CD4-positive, alpha-beta T cell treated with Interleukin-15 for 1 hour (primary cell): ENCODE results near the gene PLEKHB2.
"Not testable (repeated sequence)": the region's sequence is repeated elsewhere in the genome, so short reads cannot be mapped to it uniquely, and the experiment has no call there.

ENCODE experiments used
- DNase-seq: peaks from one replicate; pipeline ENCODE4 v3.0.0-alpha.2; 2020

PLEKHB2 gene

DNA sequence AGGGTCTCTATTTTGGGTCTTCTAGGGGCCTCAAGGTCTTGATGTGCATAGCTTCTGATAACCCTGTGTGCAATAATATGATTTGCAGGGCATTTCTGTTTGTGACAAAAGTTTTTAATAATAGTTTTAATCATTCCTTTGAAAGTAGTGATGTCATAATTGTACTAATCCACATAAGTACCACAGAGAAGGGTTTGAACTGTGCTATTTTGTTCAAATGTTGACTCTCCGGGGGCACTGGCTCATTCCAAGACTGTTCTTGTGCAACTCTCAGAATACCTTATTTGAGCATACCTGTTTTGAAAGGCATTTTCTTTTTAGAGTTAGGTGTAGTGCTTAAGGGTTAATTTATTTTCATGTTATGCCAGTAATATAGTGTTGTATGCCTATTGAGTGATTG, 41.6 kb downstream of the PLEKHB2 start:
- no peak for DNase-seq

DNA sequence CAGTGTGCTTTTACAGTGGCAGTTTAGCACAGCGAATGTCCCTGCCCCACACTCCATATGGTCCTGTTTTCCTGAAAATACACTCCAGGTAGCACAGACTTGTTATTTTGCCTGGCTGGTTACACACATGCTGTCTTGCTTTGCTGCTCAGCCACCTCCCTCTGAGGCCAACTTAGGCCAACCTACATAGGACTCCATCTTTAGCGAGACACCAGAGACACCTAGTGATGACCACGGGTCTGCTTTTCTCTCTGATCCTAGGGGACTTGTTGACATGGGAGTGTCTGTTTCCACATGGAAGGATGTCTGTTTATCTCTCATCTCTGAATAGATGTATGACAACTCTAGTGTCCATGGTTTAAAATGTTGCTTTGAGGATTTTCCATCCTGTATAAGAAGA, 43.3 kb downstream of the PLEKHB2 start:
- no peak for DNase-seq

DNA sequence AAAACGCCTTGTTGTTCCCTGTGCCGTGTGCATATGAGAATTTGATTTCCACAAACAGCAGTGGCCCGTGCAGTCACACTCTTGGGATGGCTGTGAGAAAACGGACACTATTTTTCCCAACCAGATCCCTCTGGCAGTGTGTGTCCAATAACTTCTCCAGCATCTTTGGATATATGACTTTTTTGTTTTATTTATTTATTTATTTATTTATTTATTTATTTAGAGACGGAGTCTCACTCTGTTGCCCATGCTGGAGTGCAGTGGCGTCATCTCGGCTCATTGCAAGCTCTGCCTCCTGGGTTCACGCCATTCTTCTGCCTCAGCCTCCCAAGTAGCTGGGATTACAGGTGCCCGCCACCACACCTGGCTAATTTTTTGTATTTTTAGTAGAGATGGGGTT, 45.0 kb downstream of the PLEKHB2 start:
- not testable (repeated sequence) for DNase-seq

DNA sequence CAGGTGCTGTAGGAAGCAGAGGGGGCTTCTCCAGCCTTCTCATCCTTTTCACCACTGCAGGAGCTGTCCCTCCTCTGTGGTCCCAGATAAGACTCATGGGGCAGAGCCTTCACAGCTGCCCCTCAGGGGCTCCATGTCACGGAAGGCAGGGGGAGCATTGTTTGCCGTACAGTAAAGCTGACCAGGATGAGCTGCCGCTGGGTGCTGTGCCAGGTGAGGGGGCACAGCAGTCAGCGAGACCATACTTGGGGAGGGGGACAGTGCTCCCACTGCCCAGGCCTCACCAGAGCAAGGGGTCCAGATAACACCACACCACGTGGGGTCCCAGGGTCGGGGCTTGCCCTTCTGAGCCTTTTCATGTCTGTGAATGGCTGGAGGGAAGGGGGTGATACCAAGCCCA, 46.3 kb downstream of the PLEKHB2 start:
- no peak for DNase-seq

DNA sequence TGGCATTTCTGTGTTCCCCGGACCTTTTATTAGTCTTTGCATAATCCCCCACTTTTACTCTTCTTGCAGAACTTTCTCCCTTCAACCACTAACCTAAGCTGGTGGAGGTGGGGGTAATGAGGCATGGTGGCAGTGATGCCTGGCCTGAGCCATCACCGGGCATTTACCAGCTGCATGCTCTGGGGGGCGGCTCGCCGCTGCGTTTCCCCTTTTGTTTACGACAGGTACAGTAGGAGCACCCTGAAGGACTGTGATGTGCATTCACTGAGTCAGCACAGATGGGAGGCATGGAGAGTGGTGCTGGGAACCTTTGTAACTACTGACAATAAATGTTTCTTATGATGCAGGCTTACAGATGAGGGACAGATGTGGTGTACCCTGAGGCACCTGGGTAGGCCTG, 46.9 kb downstream of the PLEKHB2 start:
- DNase-seq: no peak

DNA sequence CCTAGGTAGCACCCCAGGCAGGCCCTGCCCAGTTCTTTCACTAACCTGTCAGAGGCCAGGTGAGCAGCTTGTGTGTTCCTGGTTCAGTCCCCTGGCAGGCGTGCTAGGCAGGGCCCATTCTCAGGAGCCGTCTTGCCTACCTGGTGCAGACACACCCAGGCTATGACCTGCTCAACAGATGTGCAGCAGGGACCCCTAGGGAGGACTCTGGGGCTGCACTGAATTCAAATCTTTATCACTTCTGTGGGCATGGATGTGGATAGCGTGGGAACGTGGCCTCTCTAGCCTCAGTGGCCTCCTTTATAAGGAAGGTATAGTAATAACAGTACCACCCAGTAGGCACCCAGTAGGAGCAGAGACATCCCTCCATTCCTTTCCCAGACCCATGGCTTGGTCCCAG, 48.4 kb downstream of the PLEKHB2 start:
- DNase-seq: no peak

DNA sequence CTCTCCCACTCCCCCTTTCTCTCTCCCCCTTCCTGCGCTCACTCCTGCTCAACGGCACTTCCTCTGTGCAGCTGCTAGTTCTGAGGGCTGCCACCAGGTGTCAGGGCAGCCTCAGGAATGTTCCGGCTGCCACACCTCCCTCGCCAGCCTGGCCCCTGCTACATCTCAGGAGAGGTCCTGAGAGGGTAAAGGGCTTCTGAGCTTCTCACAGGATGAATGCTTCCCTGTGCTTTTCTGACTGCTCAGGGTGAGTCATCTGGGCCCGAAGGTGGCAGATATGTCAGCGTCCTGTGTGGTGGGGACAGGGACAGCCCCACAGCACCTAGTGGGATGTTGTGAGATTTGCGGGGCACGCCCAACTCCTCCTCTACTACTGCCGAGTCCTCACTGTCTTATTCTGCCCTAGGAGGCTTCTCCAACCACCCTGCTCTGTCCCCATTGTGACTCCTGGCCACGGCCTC, 49.0 kb downstream of the PLEKHB2 start:
- peak; percentile 64 for DNase-seq

DNA sequence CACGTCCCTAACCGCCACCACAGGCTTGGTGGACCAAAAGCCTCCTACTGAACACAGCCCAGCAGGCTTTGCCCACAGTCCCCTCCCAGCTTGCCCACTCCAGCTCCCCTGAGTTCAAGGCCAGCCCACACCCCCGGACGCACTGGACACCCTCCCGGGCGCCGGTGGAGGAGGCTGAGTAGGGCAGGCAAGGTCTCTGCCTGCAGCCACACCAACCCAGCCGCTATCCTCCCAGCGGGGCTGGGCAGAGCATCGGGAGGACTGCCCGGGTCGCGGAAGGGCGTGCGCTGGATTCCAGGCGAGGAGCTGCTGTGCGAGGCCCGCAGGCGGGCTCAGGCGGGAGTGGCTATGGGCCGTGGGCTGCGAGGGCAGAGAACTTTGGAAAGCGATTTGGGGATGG, 49.5 kb downstream of the PLEKHB2 start:
- no peak for DNase-seq

DNA sequence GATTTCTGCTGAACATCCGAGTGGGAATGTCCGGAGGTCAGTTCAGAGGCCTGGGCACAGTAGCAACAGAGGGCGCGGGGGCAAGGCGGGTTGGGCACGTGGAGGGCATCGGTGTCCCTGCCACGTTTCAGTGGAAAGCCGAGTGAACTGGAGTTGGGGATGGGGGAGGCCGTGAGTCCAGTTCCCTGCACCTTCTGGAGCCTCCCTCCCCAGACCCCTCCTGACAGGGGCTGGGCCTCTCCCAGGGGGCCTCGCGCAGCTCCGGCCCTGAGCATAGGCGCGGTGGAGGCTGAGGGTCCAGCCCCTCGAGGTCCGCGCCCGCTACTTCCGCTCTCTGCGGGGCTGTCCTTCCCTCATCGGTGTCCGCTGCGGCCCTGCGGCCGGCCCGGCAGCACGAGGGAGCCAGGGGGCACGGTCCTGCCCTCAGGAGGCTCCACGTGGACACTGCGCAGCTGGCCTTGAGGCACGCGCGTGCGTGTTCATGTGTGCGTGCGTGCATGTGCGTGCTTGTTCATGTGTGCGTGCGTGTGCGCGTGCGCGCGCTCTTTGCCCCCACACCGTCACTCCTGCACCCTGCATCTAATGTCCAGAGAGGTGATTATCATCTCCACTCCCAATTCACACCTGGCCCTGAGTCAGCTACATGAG, 50.2 kb downstream of the PLEKHB2 start:
- no peak for DNase-seq

DNA sequence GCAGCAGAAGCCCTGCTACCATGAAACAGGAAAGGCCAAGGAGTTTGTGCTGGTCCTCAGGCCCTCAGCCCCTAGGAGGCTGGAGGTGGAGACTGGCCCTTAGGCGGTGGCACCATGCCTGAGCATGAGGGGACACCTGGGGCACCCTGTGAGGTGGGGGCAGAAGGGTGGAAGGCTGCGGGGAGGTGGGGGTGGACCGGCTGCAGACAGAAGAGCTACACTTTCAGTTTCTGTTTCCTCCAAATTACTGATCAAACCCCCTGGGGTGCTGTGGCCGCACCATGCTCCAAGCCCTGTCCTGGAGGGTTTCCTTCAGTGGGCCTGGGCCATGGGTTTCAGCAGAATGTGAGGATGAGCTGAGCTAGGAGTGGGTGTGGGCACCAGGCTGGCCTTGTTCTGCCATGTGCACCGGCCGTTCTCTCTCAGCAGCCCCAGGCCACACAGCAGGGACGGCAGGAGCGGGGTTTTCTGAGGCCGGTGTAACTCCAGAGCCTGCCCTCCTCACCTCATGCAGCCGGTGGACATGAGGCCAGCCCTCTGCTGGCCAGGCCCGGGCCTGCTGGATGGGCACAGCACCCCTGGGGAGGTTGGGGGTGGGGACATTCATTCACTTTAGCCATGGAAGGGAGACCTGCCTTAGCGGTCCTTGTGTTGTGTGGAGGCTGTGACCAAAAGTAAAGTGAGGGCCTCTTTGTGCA, 51.5 kb downstream of the PLEKHB2 start:
- no peak for DNase-seq

DNA sequence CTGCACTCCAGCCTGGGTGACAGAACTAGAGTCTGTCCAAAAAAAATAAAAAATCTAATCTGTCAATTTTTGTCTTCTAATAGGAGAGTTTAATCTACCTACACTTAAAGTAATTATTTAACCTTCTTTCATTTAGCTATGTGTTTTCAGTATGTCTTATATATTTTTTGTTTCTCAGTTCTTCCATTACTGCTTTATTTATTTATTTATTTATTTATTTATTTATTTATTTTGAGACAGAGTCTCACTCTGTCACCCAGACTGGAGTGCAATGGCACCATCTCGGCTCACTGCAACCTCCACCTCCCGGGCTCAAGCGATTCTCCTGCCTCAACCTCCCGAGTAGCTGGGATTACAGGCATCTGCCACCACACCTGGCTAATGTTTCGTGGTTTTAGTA, 60.4 kb downstream of the PLEKHB2 start:
- DNase-seq: not testable (repeated sequence)

DNA sequence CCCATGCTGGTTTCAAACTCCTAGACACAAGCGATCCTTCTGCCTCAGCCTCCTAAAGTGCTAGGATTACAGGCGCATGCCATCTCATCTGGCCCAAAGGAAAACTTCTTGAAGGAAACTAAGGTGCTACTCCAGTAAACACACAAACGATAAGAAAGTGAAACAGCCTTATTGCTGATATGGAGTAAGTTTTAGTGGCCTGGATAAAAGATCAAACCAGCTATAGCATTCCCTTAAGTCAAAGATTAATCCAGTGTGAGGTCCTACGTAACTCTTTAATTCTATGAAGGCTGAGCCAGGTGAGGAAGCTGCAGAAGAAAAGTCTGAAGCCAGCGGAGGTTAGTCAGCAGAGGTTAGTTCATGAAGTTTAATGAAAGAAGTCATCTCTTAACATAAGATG, 63.4 kb downstream of the PLEKHB2 start:
- DNase-seq: no peak

DNA sequence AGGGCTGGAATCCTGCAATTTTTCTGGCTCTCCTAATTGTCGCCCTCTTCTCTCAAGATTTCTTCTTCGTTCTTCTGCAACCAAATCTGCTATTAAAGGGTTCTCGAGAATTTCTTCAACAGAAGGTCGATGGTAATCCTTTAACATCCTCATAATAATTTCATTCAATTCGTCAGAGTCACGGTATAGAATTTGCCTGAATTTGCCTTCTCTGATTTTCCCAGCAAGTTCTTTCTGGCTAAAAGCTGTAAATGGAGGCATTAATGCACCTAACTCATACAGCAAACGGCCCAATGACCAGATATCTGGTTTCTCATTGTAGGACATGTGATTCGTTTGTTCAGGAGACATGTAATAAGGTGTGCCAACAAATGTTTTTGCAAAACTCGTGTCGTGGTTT, 72.9 kb downstream of the PLEKHB2 start:
- DNase-seq: not testable (repeated sequence)

DNA sequence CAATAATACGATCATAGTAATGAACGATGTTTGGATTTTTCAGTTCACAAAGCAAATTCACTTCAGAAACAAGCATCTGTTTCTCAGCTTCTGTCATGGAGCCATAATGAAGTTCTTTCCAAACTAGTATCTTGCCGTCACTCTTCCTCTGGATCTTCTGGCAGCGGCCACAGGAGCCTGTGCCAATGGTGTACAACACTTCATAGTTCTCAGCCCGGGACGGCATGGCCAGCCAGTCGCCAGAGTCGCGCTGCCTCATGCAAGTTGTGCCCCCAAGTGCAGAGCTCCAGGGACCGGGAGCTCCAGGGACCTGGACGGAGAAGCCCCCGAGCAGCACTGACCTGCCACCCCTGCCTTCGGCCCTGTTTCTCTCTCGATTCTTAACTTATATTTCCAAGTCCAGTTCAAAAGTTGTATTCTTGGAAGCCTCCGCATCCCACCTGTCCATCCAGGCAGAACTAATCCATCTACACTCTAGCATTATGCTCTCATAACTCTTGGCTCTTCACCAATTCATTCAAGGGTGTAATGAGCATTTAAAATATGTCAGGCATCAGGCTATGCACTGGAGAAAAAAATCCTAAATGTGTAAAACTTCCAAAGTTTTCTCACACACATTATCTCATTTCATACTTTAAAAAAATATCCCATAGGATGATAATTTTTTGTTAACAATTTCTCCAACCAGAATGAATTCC, 73.7 kb downstream of the PLEKHB2 start:
- DNase-seq: not testable (repeated sequence)

DNA sequence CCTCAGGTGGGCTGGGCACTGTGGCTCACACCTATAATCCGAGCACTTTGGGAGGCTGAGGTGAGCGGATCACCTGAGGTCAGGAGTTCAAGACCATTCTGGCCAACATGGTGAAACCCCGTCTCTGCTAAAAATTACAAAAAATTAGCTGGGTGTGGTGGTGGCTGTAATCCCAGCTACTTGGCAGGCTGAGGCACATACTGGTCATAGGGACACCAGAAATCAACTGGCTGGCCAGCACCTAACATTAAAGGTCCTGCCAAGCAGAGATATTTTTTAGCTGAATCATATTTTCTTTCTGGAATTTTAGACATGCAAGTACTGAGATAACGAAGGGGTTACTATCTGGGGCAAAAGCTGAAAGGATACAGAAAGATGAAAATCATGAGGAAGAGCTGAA, 76.3 kb downstream of the PLEKHB2 start:
- not testable (repeated sequence) for DNase-seq

DNA sequence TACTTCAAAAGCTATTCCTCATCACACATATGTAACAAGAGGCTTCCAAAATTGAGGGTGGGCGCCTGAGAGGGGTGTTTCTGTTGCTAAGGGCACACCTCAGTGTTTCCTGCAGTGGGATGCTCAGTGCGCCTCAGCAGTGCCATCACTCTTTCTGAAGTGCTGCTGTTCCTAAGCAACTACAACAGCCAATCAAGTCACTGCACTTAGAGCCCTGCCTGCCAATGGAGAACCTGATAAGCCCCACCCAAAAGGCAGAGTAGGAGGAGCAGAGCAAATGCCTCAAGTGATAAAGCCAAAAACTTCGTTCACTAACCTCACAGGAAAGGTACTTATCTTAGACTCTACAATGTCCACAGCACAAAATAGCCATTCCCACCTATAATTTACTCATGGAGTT, 88.3 kb downstream of the PLEKHB2 start:
- DNase-seq: not testable (repeated sequence)

DNA sequence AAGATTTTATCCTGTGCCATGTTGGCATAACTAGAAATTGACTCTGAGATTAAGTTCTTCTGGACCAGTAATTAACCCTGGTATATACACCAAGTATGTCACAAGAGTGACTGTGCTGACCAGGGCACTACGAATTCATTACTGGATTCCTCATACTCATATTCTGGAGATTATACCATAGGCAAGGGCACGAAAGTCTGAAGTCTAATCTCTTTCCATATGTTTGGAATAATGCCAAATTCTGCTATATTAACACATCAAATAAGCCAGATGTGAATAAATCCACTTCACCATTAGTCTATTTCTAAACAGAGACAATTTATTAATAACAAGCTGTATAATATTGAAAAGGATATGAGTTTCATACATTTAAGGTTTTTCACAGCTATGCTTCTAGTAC, 91.0 kb downstream of the PLEKHB2 start:
- DNase-seq: not testable (repeated sequence)
